K562 (cell line): ENCODE measurements around the gene JUNB. TPM values are rescaled to one million over a fixed set of nuclear protein-coding genes. Genes with fewer than 3 reads are reported as not detected.

Experiments used
- DIDO1 ChIP-seq: fragments of 450-650 bp; IDR thresholded peaks from 2 replicates; pipeline ENCODE4 v1.6.1; 2016; ENCODE audit warnings: low read depth, missing biosample characterization, missing genetic modification characterization
- E4F1 ChIP-seq: fragments of 250-450 bp; sonication (Bioruptor Pico); IDR thresholded peaks from 2 replicates; pipeline ENCODE4 v1.5.0; 2021; ENCODE audit warnings: mild to moderate bottlenecking, borderline replicate concordance
- EHMT2 ChIP-seq: fragments of 450-650 bp; IDR thresholded peaks from 2 replicates; pipeline ENCODE4 v1.6.1; 2018; ENCODE audit warnings: antibody characterized with exemption
- FOSL1 ChIP-seq: fragments of 200-800 bp; sonication (Bioruptor generic); conservative IDR thresholded peaks from 2 replicates; pipeline ENCODE4 v1.6.1; 2016; ENCODE audit warnings: missing genetic modification characterization, missing compliant biosample characterization
- FOXA1 ChIP-seq: fragments of 450-650 bp; IDR thresholded peaks from 2 replicates; pipeline ENCODE4 v1.6.1; 2016; ENCODE audit warnings: mild to moderate bottlenecking, borderline replicate concordance
- FOXP4 ChIP-seq: sonication (generic); formaldehyde crosslinking; IDR thresholded peaks from 2 replicates; pipeline ENCODE4 v1.8.0; 2022; ENCODE audit warnings: mild to moderate bottlenecking, missing genetic modification reagents, borderline replicate concordance
- IRF1 ChIP-seq: sonication (generic); formaldehyde crosslinking; IDR thresholded peaks from 2 replicates; pipeline ENCODE4 v1.8.0; 2022; ENCODE audit warnings: missing genetic modification reagents, mild to moderate bottlenecking, borderline replicate concordance
- KHSRP ChIP-seq: fragments of 450-650 bp; IDR thresholded peaks from 2 replicates; pipeline ENCODE4 v1.6.1; 2017
- KLF1 ChIP-seq: fragments of 450-650 bp; IDR thresholded peaks from 2 replicates; pipeline ENCODE4 v1.6.1; 2016; ENCODE audit warnings: missing genetic modification characterization, missing compliant biosample characterization
- LEF1 ChIP-seq: fragments of 450-650 bp; IDR thresholded peaks from 2 replicates; pipeline ENCODE4 v1.6.1; 2016; ENCODE audit warnings: mild to moderate bottlenecking
- MAFF ChIP-seq: IDR thresholded peaks from 2 replicates; pipeline ENCODE4 v1.6.1; 2012; ENCODE audit warnings: low read length, improper control_type of control experiment
- MED1 ChIP-seq: sonication (generic); formaldehyde crosslinking; IDR thresholded peaks from 2 replicates; pipeline ENCODE4 v1.8.1; 2023; ENCODE audit warnings: missing genetic modification reagents, borderline replicate concordance
- NFATC3 ChIP-seq: fragments of 450-650 bp; IDR thresholded peaks from 2 replicates; pipeline ENCODE4 v1.6.1; 2017; ENCODE audit warnings: mild to moderate bottlenecking
- NFE2L1 ChIP-seq: fragments of 450-650 bp; IDR thresholded peaks from 2 replicates; pipeline ENCODE4 v1.6.1; 2016; ENCODE audit warnings: missing genetic modification characterization, low read depth, mild to moderate bottlenecking, missing compliant biosample characterization, moderate library complexity, borderline replicate concordance
- NR2F6 ChIP-seq: fragments of 450-650 bp; formaldehyde crosslinking; IDR thresholded peaks from 2 replicates; pipeline ENCODE4 v1.4.0; 2020; ENCODE audit warnings: mild to moderate bottlenecking
- NR4A1 ChIP-seq, 2 experiments: fragments of 250-450 bp in 1 of 2; fragments of 450-650 bp in 1 of 2; sonication (Bioruptor Pico) in 1 of 2; IDR thresholded peaks; 2 replicates each; pipeline versions ENCODE4 v1.4.0 to v1.6.1; 2016 to 2020; ENCODE audit warnings: mild to moderate bottlenecking in 2 of 2, missing compliant biosample characterization in 1 of 2, missing genetic modification characterization in 1 of 2, moderate library complexity in 1 of 2
- NUFIP1 ChIP-seq: fragments of 450-650 bp; IDR thresholded peaks from 2 replicates; pipeline ENCODE4 v1.6.1; 2018; ENCODE audit not compliant: partially characterized antibody
- POLR3A ChIP-seq: IDR thresholded peaks from 2 replicates; pipeline ENCODE4 v1.6.1; 2011; ENCODE audit warnings: borderline replicate concordance, mild to moderate bottlenecking, moderate library complexity; ENCODE audit not compliant: insufficient read length, insufficient read depth; ENCODE audit errors: extremely low read depth
- SIN3A ChIP-seq, 2 experiments: fragments of 150-350 bp in 1 of 2; IDR thresholded peaks; 2 replicates each; pipeline ENCODE4 v1.6.1; 2011 to 2016; ENCODE audit warnings: borderline replicate concordance in 2 of 2, low read depth in 2 of 2, low read length in 2 of 2, mild to moderate bottlenecking in 2 of 2, moderate library complexity in 2 of 2; ENCODE audit not compliant: control insufficient read depth in 1 of 2
- THAP7 ChIP-seq: fragments of 250-450 bp; sonication (Bioruptor Pico); IDR thresholded peaks from 2 replicates; pipeline ENCODE4 v1.5.0; 2021
- ZNF140 ChIP-seq: fragments of 250-450 bp; sonication (Bioruptor Pico); IDR thresholded peaks from 2 replicates; pipeline ENCODE4 v1.8.0; 2021; ENCODE audit warnings: moderate library complexity, mild to moderate bottlenecking, inconsistent platforms
- ZNF445 ChIP-seq: fragments of 250-450 bp; sonication (Bioruptor Pico); IDR thresholded peaks from 2 replicates; pipeline ENCODE4 v1.4.0; 2020; ENCODE audit warnings: low read depth, mild to moderate bottlenecking, moderate library complexity
- polyA plus RNA-seq, 8 experiments: library from polyadenylated mRNA; depleted of rRNA in 4 of 8; stranded (reverse) in 5 of 8; unstranded in 3 of 8; fragments of >200 nt; fragmentation: Nextera tagmentation in 2 of 8; fragmentation: Illumina TruSeq in 1 of 8; extraction: Ambion mirVana in 2 of 8; extraction: Trizol in 1 of 8; gene quantifications; 2 replicates each; pipeline versions ENCODE4 v1.2.1 to v1.2.3, GENCODE V29; 2011 to 2014; ENCODE audit warnings: inconsistent platforms in 1 of 8, missing spikeins in 1 of 8
- total RNA-seq, 7 experiments: library from RNA; depleted of rRNA in 6 of 7; stranded (reverse); fragments of >200 nt in 6 of 7; fragmentation: Illumina TruSeq in 2 of 7; extraction: Trizol in 2 of 7; gene quantifications; 2 replicates each; pipeline versions ENCODE4 v1.2.1 to v1.2.3, GENCODE V29; 2011 to 2021; ENCODE audit warnings: low replicate concordance in 1 of 7

The JUNB gene
- total and polyA plus RNA-seq, 9 of the 15 experiments (the other 6 are each of a cell fraction or from before 2014, with no cell fraction given), result 0.23 to 88.1 (median 13.1) TPM

- TF ChIP-seq E4F1 (no peak), NR4A1 (CRISPR knock-in tag; IDR thresholded peaks at IDR 0.05) (peak; percentile 43; the same call in 1 of the 2 replicates), NR4A1 (tag; IDR thresholded peaks at IDR 0.05) (no peak), KHSRP (no peak), DIDO1 (tag) (no peak; the same call in 1 of the 2 replicates), EHMT2 (no peak), LEF1 (no peak), ZNF445 (CRISPR knock-in tag) (no peak), MED1 (CRISPR knock-in tag) (no peak), POLR3A (no peak), NFE2L1 (tag) (no peak), MAFF (no peak), IRF1 (CRISPR knock-in tag) (no peak), ZNF140 (CRISPR knock-in tag) (no peak), NFATC3 (no peak), SIN3A (IDR thresholded peaks at IDR 0.05; ENCODE audit: borderline replicate concordance in 2 of 2, control insufficient read depth in 1 of 2, low read depth in 2 of 2, low read length in 2 of 2) (peak; percentile 84 to 90; a peak in 2 of 4 replicates), FOXP4 (CRISPR knock-in tag) (no peak), KLF1 (tag) (peak; percentile 98), FOSL1 (tag) (no peak), NR2F6 (CRISPR knock-in tag) (no peak), THAP7 (no peak), NUFIP1 (no peak), FOXA1 (no peak)
These were observed 15.2 kb downstream of the JUNB start, which contains the start of gene RNASEH2A (continued) for GRCh38 chr19:12806242-12807081.
